Stomach (tissue), 4 donors: ENCODE measurements around the gene DRD2.

Experiments
- CTCF ChIP-seq, 7 experiments: fragments of 450-650 bp in 4 of 7; fragments of 200-600 bp in 3 of 7; sonication (generic) in 3 of 7; IDR thresholded peaks; one replicate each; pipeline ENCODE4 v1.5.1; 2016 to 2019; ENCODE audit warnings: antibody characterized with exemption in 7 of 7, control low read depth in 2 of 7, mild to moderate bottlenecking in 1 of 7
- POLR2A ChIP-seq, 4 donors: fragments of 450-650 bp; IDR thresholded peaks; one replicate each; pipeline ENCODE4 v1.6.1; 2016; ENCODE audit warnings: antibody characterized with exemption in 4 of 4, control low read depth in 2 of 4, mild to moderate bottlenecking in 1 of 4, moderate library complexity in 1 of 4
- POLR2AphosphoS5 ChIP-seq, 3 donors: sonication (generic); formaldehyde crosslinking; IDR thresholded peaks; one replicate each; pipeline ENCODE4 v1.6.1; 2016; ENCODE audit warnings: antibody characterized with exemption in 3 of 3

DNA sequence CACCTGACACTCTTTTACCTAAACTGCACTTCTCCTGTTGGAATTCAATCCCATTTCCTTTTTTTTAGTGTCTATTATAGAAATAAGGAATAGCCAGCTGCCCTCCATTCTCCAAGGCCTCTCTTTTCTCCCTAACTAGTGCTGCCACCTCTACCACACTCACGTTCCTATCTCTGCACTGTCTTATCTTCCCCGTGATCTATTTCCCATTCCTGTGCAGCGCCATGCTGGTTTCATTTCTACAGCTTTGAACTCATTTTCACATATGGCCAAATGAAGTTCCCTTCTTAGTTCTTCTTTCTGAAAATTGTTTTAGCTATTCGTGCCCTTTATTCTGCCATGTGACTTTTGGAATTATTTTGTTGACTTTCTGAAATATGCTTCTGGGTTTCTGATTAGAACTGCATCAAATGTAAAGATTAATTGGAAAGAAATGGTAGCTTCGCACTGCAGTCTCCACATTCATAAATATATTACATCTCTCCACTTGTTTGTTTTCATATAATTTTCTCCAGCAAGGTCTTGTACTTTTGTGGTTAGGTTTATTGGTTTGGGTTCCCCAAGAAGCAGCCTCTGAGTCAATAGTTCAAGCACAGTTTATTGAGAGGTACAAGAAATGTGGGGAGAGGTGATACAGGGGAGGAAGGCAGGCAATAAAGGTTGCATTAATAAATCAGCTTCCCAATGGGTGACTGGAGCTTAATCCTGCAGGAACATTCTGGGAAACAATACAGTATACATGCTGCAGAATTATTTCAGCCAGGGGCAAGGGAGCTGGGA is 43.7 kb upstream of the DRD2 start:
- TF ChIP-seq CTCF (IDR thresholded peaks at IDR 0.05): no peak
- TF ChIP-seq POLR2AphosphoS5 (IDR thresholded peaks at IDR 0.05): no peak
- no peak for TF ChIP-seq POLR2A (IDR thresholded peaks at IDR 0.05)
